ENCODE data around the gene RANBP10. TPM values are rescaled to one million over a fixed set of nuclear protein-coding genes. Genes with fewer than 3 reads are reported as not detected.
"Not testable (repeated sequence)": the region's sequence is repeated elsewhere in the genome, so short reads cannot be mapped to it uniquely, and the experiment has no call there.

The RANBP10 gene
- total RNA-seq, 1 experiment from 2014 or later, result 5.9 TPM

GRCh38 chr16:67760206-67760955, 46.0 kb downstream of the RANBP10 start:
- in situ Hi-C loops (cut with HindIII; ENCODE audit: low sequenced_read_pairs), result no loop called here
- no peak for DNase-seq (ENCODE audit: low spot score)

GRCh38 chr16:67758966-67759365, 47.4 kb downstream of the RANBP10 start:
- in situ Hi-C loops (cut with HindIII; ENCODE audit: low sequenced_read_pairs), result no loop called here
- no peak for DNase-seq (ENCODE audit: low spot score)

- DNase-seq (ENCODE audit: low spot score), result peak; percentile 90
- in situ Hi-C loops (cut with HindIII; ENCODE audit: low sequenced_read_pairs), result no loop called here
Measured at GRCh38 chr16:67758006-67758405, 48.4 kb downstream of the RANBP10 start.

- no peak for DNase-seq (ENCODE audit: low spot score)
- in situ Hi-C loops (cut with HindIII; ENCODE audit: low sequenced_read_pairs), result no loop called here
Measured at GRCh38 chr16:67752641-67753040, 53.7 kb downstream of the RANBP10 start.

GRCh38 chr16:67751331-67751730, 55.0 kb downstream of the RANBP10 start:
- DNase-seq (ENCODE audit: low spot score); in situ Hi-C loops (cut with HindIII; ENCODE audit: low sequenced_read_pairs): not testable (repeated sequence)

GRCh38 chr16:67750466-67750865, 55.9 kb downstream of the RANBP10 start:
- in situ Hi-C loops (cut with HindIII; ENCODE audit: low sequenced_read_pairs), result no loop called here
- no peak for DNase-seq (ENCODE audit: low spot score)

GRCh38 chr16:67749436-67750078, 56.8 kb downstream of the RANBP10 start:
- in situ Hi-C loops (cut with HindIII; ENCODE audit: low sequenced_read_pairs), result no loop called here
- no peak for DNase-seq (ENCODE audit: low spot score)

GRCh38 chr16:67748834-67749233, 57.5 kb downstream of the RANBP10 start:
- DNase-seq (ENCODE audit: low spot score), result no peak
- in situ Hi-C loops (cut with HindIII; ENCODE audit: low sequenced_read_pairs), result no loop called here

- in situ Hi-C loops (cut with HindIII; ENCODE audit: low sequenced_read_pairs), result no loop called here
- DNase-seq (ENCODE audit: low spot score), result no peak
Measured at GRCh38 chr16:67746846-67747245, 59.5 kb downstream of the RANBP10 start.

GRCh38 chr16:67741118-67741517, 65.2 kb downstream of the RANBP10 start:
- no peak for DNase-seq (ENCODE audit: low spot score)
- in situ Hi-C loops (cut with HindIII; ENCODE audit: low sequenced_read_pairs), result no loop called here

GRCh38 chr16:67740391-67740790, 66.0 kb downstream of the RANBP10 start:
- in situ Hi-C loops (cut with HindIII; ENCODE audit: low sequenced_read_pairs), result no loop called here
- DNase-seq (ENCODE audit: low spot score), result peak; percentile 69

GRCh38 chr16:67736858-67737257, 69.5 kb downstream of the RANBP10 start:
- in situ Hi-C loops (cut with HindIII; ENCODE audit: low sequenced_read_pairs), result no loop called here

GRCh38 chr16:67734731-67735201, 71.6 kb downstream of the RANBP10 start:
- in situ Hi-C loops (cut with HindIII; ENCODE audit: low sequenced_read_pairs), result no loop called here
- DNase-seq (ENCODE audit: low spot score), result peak; percentile 95

More at GRCh38 chr16:67736858-67737257, 69.5 kb downstream of the RANBP10 start:
- DNase-seq (ENCODE audit: low spot score), result no peak

GRCh38 chr16:67733734-67734470, 72.5 kb downstream of the RANBP10 start:
- DNase-seq (ENCODE audit: low spot score), result peak; percentile 79
- in situ Hi-C loops (cut with HindIII; ENCODE audit: low sequenced_read_pairs), result no loop called here

- DNase-seq (ENCODE audit: low spot score), result peak; percentile 30
Measured at GRCh38 chr16:67731753-67732095, 74.6 kb downstream of the RANBP10 start.

GRCh38 chr16:67731071-67731752, 75.1 kb downstream of the RANBP10 start:
- DNase-seq (ENCODE audit: low spot score), result peak; percentile 98
- in situ Hi-C loops (cut with HindIII; ENCODE audit: low sequenced_read_pairs), result no loop called here

More at GRCh38 chr16:67731753-67732095, 74.6 kb downstream of the RANBP10 start:
- in situ Hi-C loops (cut with HindIII; ENCODE audit: low sequenced_read_pairs), result no loop called here

- DNase-seq (ENCODE audit: low spot score), result no peak
- in situ Hi-C loops (cut with HindIII; ENCODE audit: low sequenced_read_pairs), result no loop called here
Measured at GRCh38 chr16:67730326-67730725, 76.0 kb downstream of the RANBP10 start.

- in situ Hi-C loops (cut with HindIII; ENCODE audit: low sequenced_read_pairs), result no loop called here
Measured at GRCh38 chr16:67729636-67730248, 76.6 kb downstream of the RANBP10 start.

More at GRCh38 chr16:67729636-67730248, 76.6 kb downstream of the RANBP10 start:
- no peak for DNase-seq (ENCODE audit: low spot score)

Measured in G401 (cell line).